Measurements from ENCODE around the gene GLP1R.

Gene GLP1R

GRCh38 chr6:39060467-39061160 lies 12.0 kb downstream of the GLP1R start:
- TF ChIP-seq EZH2 (IDR thresholded peaks at IDR 0.05; ENCODE audit: borderline replicate concordance, low read depth, low read length, severe bottlenecking), result no peak
- no peak for TF ChIP-seq CTCF (IDR thresholded peaks at IDR 0.05; ENCODE audit: borderline replicate concordance, extremely low read depth, low read length, poor library complexity, severe bottlenecking)
- Histone ChIP-seq H4K20me1 (ENCODE audit: insufficient read depth, low read length) (peaks cover 11% of the 10 kb centered on the region), H3K9ac (ENCODE audit: low read depth, low read length) (no peak overlapping the region), H3K4me3 (ENCODE audit: low read depth in 1 of 2, low read length in 2 of 2) (no peak overlapping the region), H3K79me2 (ENCODE audit: insufficient read depth, low read length) (no peaks in the 10 kb centered on the region), H3K27me3 (ENCODE audit: insufficient read depth, low read length, poor library complexity) (no peaks in the 10 kb centered on the region), H3K36me3 (ENCODE audit: insufficient read depth, low read length) (peaks cover 17% of the 10 kb centered on the region; the same call in 1 of the 2 replicates), H3K4me1 (ENCODE audit: insufficient read depth, low read length) (no peaks in the 10 kb centered on the region), H3K27ac (ENCODE audit: low read length) (no peak overlapping the region), H3K4me2 (ENCODE audit: insufficient read depth, low read length) (no peak overlapping the region), H3K9me3 (ENCODE audit: insufficient read depth, low read length, severe bottlenecking) (no peaks in the 10 kb centered on the region), H2AFZ (ENCODE audit: low read depth, low read length) (no peak overlapping the region)
- DNase-seq (no peak), ATAC-seq (ENCODE audit: insufficient read depth, low read depth) (no peak)

- Histone ChIP-seq H3K79me2 (ENCODE audit: insufficient read depth, low read length) (no peaks in the 10 kb centered on the region), H3K4me3 (ENCODE audit: low read depth in 1 of 2, low read length in 2 of 2) (no peak overlapping the region), H3K27me3 (ENCODE audit: insufficient read depth, low read length, poor library complexity) (no peaks in the 10 kb centered on the region), H3K36me3 (ENCODE audit: insufficient read depth, low read length) (peaks cover 18% of the 10 kb centered on the region; the same call in 1 of the 2 replicates), H3K4me2 (ENCODE audit: insufficient read depth, low read length) (no peak overlapping the region), H2AFZ (ENCODE audit: low read depth, low read length) (no peak overlapping the region), H4K20me1 (ENCODE audit: insufficient read depth, low read length) (peaks cover 11% of the 10 kb centered on the region), H3K27ac (ENCODE audit: low read length) (no peak overlapping the region), H3K9ac (ENCODE audit: low read depth, low read length) (no peak overlapping the region), H3K9me3 (ENCODE audit: insufficient read depth, low read length, severe bottlenecking) (no peaks in the 10 kb centered on the region), H3K4me1 (ENCODE audit: insufficient read depth, low read length) (no peaks in the 10 kb centered on the region)
- TF ChIP-seq EZH2 (IDR thresholded peaks at IDR 0.05; ENCODE audit: borderline replicate concordance, low read depth, low read length, severe bottlenecking), result no peak
- TF ChIP-seq CTCF (IDR thresholded peaks at IDR 0.05; ENCODE audit: borderline replicate concordance, extremely low read depth, low read length, poor library complexity, severe bottlenecking), result no peak
- ATAC-seq (ENCODE audit: insufficient read depth, low read depth) (no peak), DNase-seq (no peak)
Observed at GRCh38 chr6:39061182-39061581, 12.6 kb downstream of the GLP1R start.

GRCh38 chr6:39061588-39061987 lies 13.0 kb downstream of the GLP1R start:
- no peak for ATAC-seq (ENCODE audit: insufficient read depth, low read depth)
- H3K27me3 ChIP-seq (ENCODE audit: insufficient read depth, low read length, poor library complexity), result no peaks in the 10 kb centered on the region
- H3K9me3 ChIP-seq (ENCODE audit: insufficient read depth, low read length, severe bottlenecking), result no peaks in the 10 kb centered on the region
- peaks cover 18% of the 10 kb centered on the region; the same call in 1 of the 2 replicates for H3K36me3 ChIP-seq (ENCODE audit: insufficient read depth, low read length)
- H3K79me2 ChIP-seq (ENCODE audit: insufficient read depth, low read length), result no peaks in the 10 kb centered on the region
- TF ChIP-seq EZH2 (IDR thresholded peaks at IDR 0.05; ENCODE audit: borderline replicate concordance, low read depth, low read length, severe bottlenecking), result no peak
- TF ChIP-seq CTCF (IDR thresholded peaks at IDR 0.05; ENCODE audit: borderline replicate concordance, extremely low read depth, low read length, poor library complexity, severe bottlenecking), result no peak
- no peak overlapping the region for H3K4me3 ChIP-seq (ENCODE audit: low read depth in 1 of 2, low read length in 2 of 2)
- H3K9ac ChIP-seq (ENCODE audit: low read depth, low read length), result no peak overlapping the region
- H3K27ac ChIP-seq (ENCODE audit: low read length), result no peak overlapping the region
- no peak overlapping the region for H2AFZ ChIP-seq (ENCODE audit: low read depth, low read length)
- peaks cover 11% of the 10 kb centered on the region for H4K20me1 ChIP-seq (ENCODE audit: insufficient read depth, low read length)
- DNase-seq, result no peak
- no peaks in the 10 kb centered on the region for H3K4me1 ChIP-seq (ENCODE audit: insufficient read depth, low read length)
- H3K4me2 ChIP-seq (ENCODE audit: insufficient read depth, low read length), result no peak overlapping the region

Measured in DND-41 (cell line).